Natural killer cell treated with Interleukin-12 subunit alpha and Interleukin-12 subunit beta and Interleukin-15 and Interleukin-18, amount 100 ng/mL, for 72 hours (primary cell): ENCODE results near the gene SNCG. TPM values are rescaled to one million over a fixed set of nuclear protein-coding genes. Genes with fewer than 3 reads are reported as not detected.

Experiments
- ATAC-seq, 2 donors: fragments of 150-1000 bp; cut with Tn5 transposase in 1 of 2; sonication (Bioruptor Pico), chemical (Tn5 transposase) in 1 of 2; 2 replicates each; pipeline ENCODE4 v1.10.0; 2021
- DNase-seq: peaks from one replicate; pipeline ENCODE4 v3.0.0; 2022; ENCODE audit warnings: low spot score
- H3K27ac Mint-ChIP-seq, 2 donors: 1 replicate in 1 of 2; 2 replicates in 1 of 2; pipeline ENCODE4 v1.8.0; 2022; ENCODE audit warnings: mixed read lengths in 2 of 2, mild to moderate bottlenecking in 1 of 2, moderate library complexity in 1 of 2
- H3K27me3 Mint-ChIP-seq, 2 donors: 1 replicate in 1 of 2; 2 replicates in 1 of 2; pipeline ENCODE4 v1.8.0; 2022; ENCODE audit warnings: mixed read lengths in 2 of 2
- H3K36me3 Mint-ChIP-seq: one replicate; pipeline ENCODE4 v1.8.0; 2022; ENCODE audit warnings: mixed read lengths
- H3K4me1 Mint-ChIP-seq, 2 donors: 1 replicate in 1 of 2; 2 replicates in 1 of 2; pipeline ENCODE4 v1.8.0; 2022; ENCODE audit warnings: low read depth in 2 of 2, mixed read lengths in 2 of 2, mild to moderate bottlenecking in 1 of 2
- H3K4me3 Mint-ChIP-seq: one replicate; pipeline ENCODE4 v1.8.0; 2022; ENCODE audit warnings: mixed read lengths
- H3K9me3 Mint-ChIP-seq: 2 replicates; pipeline ENCODE4 v1.8.0; 2022; ENCODE audit warnings: mixed read lengths
- total RNA-seq, 2 donors: library from RNA; stranded (reverse); gene quantifications; one replicate each; pipeline ENCODE4 v1.2.3, GENCODE V29; 2022

The SNCG gene
- total RNA-seq, 2 donors from 2014 or later: not detected

DNA sequence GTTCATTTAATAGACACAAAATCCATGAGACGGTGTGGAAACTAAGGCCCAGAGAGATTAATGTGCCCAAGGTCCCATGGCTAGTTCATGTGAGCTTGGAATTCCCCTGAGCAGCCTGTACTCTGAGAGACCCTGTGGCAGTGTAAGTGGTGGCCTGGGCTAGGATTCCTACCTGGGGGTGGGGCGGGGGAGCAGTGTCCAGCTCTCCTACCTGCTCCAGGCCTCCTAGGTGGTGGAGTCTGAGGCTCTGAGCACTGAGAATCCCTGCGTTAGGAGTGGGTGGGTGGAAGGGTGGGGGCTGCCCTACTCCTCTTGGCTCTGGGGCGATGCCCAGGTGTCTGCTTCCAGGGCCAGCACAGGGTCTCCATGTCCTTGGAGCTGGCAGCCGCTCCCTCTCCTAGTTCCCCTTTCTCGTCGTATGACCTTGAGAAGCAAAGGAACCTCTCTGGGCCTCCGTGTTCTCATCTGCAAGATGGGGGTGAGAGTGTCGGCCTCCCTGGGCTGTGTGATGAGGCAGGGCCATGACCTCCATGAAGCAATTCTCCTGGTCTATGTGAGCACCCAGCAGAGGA, 2.5 kb downstream of the SNCG start:
- peaks cover 0 to 6% of the 10 kb centered on the region in 2 donors for H3K27me3 Mint-ChIP-seq
- no peaks in the 10 kb centered on the region for H3K36me3 Mint-ChIP-seq
- ATAC-seq (no peak), DNase-seq (no peak)
- H3K4me1 Mint-ChIP-seq: peaks cover 0 to 4% of the 10 kb centered on the region in 2 donors
- H3K9me3 Mint-ChIP-seq: no peaks in the 10 kb centered on the region
- H3K27ac Mint-ChIP-seq: no peak overlapping the region
- no peak overlapping the region for H3K4me3 Mint-ChIP-seq

DNA sequence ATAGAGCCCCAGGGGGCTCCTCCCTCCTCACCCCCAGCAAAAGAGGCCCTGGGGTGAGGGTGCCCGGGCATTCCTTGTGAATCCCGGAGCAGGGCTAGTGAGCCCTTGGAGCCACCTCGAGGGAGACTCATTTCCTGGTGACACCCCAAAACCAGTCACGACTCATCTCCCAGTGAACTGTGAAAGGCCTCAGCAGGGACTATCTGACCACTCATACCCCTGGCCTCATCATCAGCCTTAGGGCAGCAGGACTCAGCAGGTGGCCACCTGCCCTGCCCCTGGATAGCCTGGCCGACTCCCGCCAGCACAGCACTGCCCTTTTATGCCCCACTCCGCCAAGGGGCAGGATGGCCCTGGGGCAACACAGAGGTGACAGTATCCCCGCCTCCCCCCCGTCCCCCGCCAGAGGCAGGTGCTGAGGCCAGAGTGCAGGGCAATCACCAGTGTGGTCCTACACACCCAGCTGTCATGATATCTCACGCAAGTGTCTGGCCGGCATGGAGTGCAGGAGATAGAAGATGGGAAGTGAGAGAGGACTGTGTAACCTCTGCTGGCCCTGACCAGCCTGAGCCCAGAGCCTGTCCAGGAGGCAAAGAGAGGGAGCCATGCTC, 3.2 kb downstream of the SNCG start:
- Mint-ChIP-seq H3K4me1 (peaks cover 0 to 9% of the 10 kb centered on the region in 2 donors), H3K36me3 (no peaks in the 10 kb centered on the region), H3K27ac (no peak overlapping the region), H3K27me3 (peaks cover 0 to 9% of the 10 kb centered on the region in 2 donors), H3K4me3 (no peak overlapping the region), H3K9me3 (no peaks in the 10 kb centered on the region)
- no peak for ATAC-seq
- DNase-seq: peak; percentile 48

DNA sequence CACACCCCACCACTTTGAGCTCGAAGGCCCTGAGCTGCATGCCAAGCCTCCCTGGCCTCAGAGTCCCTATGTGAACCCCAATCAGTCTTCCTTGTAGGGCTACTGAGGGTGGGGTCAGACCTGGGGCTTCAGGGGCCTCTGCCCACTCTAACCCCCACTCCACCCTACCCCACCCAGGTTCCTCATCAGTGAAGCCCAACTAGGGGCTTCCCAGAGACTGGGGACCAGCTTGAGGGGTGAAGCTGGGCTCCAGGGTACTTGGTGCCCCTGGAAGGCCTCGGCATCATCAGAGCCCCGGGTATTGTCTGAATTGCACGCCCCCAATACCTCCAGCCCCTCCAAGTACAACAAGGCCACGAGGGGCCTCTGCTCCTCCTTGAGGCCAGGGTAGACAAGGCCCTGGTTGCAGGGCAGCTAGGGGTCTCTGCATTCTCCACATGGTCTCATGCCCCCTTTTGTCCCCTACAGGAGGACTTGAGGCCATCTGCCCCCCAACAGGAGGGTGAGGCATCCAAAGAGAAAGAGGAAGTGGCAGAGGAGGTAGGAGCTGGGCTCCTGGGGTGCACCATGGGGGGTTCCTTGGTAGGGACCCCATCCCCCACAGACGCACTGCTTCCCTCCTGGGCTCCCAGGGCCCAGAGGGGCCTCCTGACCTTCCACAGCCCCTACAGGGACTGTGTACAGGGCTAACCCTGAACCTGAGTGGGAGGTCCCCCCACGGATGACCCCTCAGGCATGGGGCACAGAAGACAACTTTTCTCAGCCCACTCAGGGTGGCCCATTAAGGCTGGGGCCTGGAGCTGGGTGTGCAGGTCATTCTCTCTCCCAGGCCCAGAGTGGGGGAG, 4.0 kb downstream of the SNCG start:
- DNase-seq (peak; percentile 34), ATAC-seq (no peak)
- H3K4me1 Mint-ChIP-seq: peaks cover 0 to 10% of the 10 kb centered on the region in 2 donors
- no peak overlapping the region for H3K27ac Mint-ChIP-seq
- no peaks in the 10 kb centered on the region for H3K36me3 Mint-ChIP-seq
- no peaks in the 10 kb centered on the region for H3K9me3 Mint-ChIP-seq
- H3K4me3 Mint-ChIP-seq: no peak overlapping the region
- H3K27me3 Mint-ChIP-seq: peaks cover 0 to 10% of the 10 kb centered on the region in 2 donors

DNA sequence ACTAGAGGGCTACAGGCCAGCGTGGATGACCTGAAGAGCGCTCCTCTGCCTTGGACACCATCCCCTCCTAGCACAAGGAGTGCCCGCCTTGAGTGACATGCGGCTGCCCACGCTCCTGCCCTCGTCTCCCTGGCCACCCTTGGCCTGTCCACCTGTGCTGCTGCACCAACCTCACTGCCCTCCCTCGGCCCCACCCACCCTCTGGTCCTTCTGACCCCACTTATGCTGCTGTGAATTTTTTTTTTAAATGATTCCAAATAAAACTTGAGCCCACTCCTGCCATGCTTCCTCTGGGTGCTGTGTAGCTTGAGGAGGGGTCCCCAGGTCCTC, 4.5 kb downstream of the SNCG start:
- H3K27ac Mint-ChIP-seq: no peak overlapping the region
- DNase-seq (no peak), ATAC-seq (no peak)
- no peaks in the 10 kb centered on the region for H3K9me3 Mint-ChIP-seq
- no peaks in the 10 kb centered on the region for H3K36me3 Mint-ChIP-seq
- peaks cover 0 to 10% of the 10 kb centered on the region in 2 donors for H3K4me1 Mint-ChIP-seq
- no peak overlapping the region for H3K4me3 Mint-ChIP-seq
- peaks cover 0 to 10% of the 10 kb centered on the region in 2 donors for H3K27me3 Mint-ChIP-seq

DNA sequence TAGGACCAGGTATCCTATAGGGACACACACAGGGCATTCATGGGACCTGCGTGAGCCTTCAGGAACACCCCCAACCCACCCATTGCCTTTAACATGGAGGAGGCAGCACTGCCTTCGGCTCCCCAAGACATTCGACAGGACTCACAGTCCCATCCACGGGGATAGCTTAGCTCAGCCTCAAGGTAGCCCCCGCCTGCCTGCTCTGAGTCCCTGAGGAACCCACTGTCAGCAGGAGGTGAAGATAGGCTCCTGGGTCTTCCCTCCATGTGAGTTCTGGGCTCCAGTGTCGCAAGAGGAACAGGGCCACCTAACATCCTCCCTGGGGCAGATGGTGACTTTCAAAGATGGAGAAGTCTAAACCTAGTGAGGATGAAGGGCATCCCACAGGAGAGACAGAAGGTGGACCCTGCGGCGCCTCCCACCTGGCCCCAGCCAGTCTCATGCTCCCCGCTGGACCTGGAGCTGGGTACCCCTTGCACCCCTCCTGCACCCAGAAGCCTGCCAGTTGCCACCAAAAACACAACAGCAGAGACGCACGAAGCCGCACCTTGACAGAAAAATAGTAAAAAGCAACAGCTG, 5.0 kb downstream of the SNCG start:
- peaks cover 0 to 10% of the 10 kb centered on the region in 2 donors for H3K27me3 Mint-ChIP-seq
- H3K27ac Mint-ChIP-seq: no peak overlapping the region
- ATAC-seq: no peak
- DNase-seq: no peak
- no peaks in the 10 kb centered on the region for H3K9me3 Mint-ChIP-seq
- H3K36me3 Mint-ChIP-seq: no peaks in the 10 kb centered on the region
- no peak overlapping the region for H3K4me3 Mint-ChIP-seq
- peaks cover 0 to 10% of the 10 kb centered on the region in 2 donors for H3K4me1 Mint-ChIP-seq

DNA sequence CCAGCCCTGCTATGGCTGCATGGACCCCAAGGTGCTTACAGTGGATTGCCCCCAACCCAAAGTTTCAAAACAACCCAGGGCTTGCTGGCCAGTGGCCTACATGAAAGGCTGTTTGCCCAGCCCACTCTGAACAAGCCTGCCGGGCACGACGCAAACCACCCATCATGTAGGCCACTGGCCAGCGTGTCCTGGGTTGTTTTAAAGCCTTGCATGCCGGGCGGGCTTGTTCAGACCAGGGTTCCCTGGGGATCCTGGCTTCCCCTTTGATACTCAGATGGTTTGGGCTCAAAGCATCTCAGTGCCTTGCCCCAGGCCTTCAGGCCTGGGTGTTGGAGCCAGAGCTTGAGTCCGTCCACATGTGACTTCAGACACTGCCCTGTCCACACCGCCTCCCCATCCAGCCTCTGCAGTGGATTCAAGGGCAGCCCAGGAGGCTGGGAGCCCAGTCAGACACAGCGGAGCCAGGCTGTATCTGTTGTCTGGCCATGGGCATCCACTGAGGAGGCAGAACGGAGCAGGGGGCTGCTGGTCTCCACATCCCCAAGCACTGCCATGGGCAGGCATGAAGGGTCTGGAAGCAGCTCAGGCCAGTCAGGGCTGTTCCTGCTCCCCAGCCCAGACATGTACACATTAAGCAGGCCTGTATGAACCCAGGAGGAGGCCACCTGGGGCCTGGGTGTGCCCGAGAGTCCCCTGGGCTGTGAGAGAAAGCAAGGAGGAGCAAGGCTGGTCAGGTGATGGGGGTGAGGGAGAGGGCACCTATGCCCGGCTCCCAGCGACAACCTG, 5.9 kb downstream of the SNCG start:
- Mint-ChIP-seq H3K36me3 (no peaks in the 10 kb centered on the region), H3K9me3 (no peaks in the 10 kb centered on the region), H3K4me1 (peaks cover 0 to 10% of the 10 kb centered on the region in 2 donors), H3K4me3 (no peak overlapping the region), H3K27me3 (peaks cover 0 to 10% of the 10 kb centered on the region in 2 donors), H3K27ac (no peak overlapping the region)
- no peak for DNase-seq
- no peak for ATAC-seq

DNA sequence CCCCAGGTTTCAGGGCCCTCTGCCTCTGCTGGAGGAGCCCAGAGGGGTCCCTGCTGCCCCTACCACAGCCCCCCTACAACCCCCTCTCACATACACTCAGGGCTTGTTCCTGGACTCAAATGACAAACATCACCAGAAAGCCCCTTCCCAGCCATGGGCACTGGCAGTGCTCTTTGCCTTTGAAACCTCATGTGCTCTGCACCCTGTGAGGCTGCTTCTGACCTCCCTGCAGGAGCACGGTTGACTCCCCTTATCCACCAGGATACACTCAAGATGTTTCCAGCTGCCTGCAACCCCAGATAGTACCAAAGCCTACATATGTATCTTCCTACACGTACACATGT, 6.4 kb downstream of the SNCG start:
- H3K4me1 Mint-ChIP-seq: peaks cover 0 to 10% of the 10 kb centered on the region in 2 donors

DNA sequence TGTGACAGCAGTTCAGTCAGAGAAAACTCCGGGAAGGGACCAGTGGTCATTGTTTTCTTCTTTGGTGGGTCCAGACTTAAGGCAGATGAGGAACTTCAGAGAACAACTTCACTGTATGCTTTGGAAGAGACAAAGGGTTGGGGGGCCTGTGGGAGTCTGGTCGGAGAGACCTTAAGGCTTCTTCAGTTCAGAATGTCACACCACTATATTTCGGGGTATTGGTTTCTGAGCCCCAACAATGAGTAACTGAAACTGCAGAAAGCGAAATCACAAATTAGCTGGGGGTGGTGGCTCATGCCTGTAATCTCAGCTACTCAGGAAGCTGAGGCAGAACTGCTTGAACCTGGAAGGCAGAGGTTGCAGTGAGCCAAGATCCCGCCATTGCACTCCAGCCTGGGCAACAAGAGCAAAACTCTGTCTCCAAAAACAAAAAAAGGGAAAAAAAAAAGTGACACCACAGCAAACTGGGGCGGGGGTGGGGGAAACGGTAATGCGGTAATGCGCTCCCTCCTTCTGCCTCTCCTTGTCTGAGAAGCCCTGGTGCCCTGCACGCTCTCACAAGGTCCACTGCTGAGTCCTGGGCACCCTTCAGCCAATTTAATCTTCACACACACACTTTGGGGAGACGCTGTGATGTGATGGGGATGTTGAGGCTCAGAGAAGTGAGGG, 7.7 kb downstream of the SNCG start:
- H3K4me1 Mint-ChIP-seq: peaks cover 0 to 10% of the 10 kb centered on the region in 2 donors
- no peaks in the 10 kb centered on the region for H3K36me3 Mint-ChIP-seq
- H3K4me3 Mint-ChIP-seq: no peak overlapping the region
- H3K27ac Mint-ChIP-seq: peak overlapping the region in 1 of 2 donors; percentile 38
- H3K9me3 Mint-ChIP-seq: no peaks in the 10 kb centered on the region
- ATAC-seq (no peak), DNase-seq (peak; percentile 48)
- H3K27me3 Mint-ChIP-seq: peaks cover 0 to 10% of the 10 kb centered on the region in 2 donors

More for the DNA sequence above, 6.4 kb downstream of the SNCG start:
- H3K27me3 Mint-ChIP-seq: peaks cover 0 to 10% of the 10 kb centered on the region in 2 donors
- no peak overlapping the region for H3K27ac Mint-ChIP-seq
- no peak overlapping the region for H3K4me3 Mint-ChIP-seq
- DNase-seq (no peak), ATAC-seq (no peak)
- H3K36me3 Mint-ChIP-seq: no peaks in the 10 kb centered on the region
- H3K9me3 Mint-ChIP-seq: no peaks in the 10 kb centered on the region

DNA sequence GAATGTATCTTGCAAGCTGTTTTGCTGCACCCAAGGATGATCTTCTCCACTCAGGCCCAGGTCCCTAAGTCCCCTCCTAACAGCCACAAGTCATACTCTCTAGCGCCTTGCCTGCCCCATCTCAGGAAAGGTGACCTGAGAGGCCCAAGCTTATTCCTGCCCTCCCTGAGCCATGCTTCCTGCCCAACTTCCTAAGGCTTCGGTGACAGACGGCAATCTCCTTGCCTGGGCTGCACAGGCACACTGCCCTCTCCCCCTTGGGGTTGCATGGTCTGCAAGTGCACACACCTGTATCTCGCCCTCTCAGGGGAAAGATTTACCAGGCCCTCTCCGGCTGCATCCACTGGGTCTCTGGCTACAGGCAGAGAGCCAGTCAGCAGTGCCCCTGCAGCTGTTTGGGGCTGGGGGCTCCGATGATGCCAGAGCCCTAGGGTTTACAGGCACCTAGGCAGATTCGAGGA, 9.1 kb downstream of the SNCG start:
- Mint-ChIP-seq H3K4me3 (no peak overlapping the region), H3K9me3 (no peaks in the 10 kb centered on the region)
- DNase-seq: peak; percentile 51

DNA sequence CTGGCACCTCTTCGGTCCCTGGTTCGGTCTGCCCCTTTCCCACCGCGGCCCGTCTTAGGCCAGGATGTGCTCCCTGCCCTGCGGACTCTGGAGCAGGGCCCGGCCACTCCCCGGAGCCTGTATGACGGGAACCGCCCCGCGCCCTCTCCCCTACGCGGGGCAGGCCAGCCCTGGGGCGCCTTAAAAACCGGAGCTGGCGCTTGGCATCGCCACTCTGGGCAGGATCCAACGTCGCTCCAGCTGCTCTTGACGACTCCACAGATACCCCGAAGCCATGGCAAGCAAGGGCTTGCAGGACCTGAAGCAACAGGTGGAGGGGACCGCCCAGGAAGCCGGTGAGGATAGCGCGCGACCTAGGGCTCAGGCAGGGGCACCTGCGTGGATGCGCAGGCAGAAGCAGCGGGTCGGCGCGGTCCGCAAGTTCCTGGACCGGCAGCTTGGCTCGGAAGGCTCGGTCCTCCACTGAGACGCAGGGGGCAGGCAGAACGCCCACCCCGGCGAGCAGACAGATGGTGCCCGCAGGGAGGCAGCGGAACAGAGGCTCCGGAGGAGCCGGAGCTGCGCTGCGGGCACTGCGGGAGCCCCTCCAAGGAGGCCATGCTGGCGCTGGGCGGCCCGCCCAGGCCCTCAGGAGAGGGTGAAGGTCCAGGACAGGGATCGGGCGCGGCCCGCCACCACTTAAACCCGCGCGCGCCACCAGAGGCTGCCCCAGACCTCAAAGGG, 10.0 kb downstream of the SNCG start, which contains the start of gene ADIRF:
Gene ADIRF, plus strand, starts transcription at position 212 of the 723 bp plus-strand sequence. Its CDS starts 63 bp downstream, at position 275.
- Mint-ChIP-seq H3K27ac (no peak within 1 kb of the TSS), H3K4me1 (peaks cover 12 to 22% of the 10 kb centered on the region in 2 donors), H3K4me3 (no peak within 1 kb of the TSS), H3K9me3 (no peaks in the 10 kb centered on the region), H3K27me3 (peaks cover 8 to 16% of the 10 kb centered on the region in 2 donors), H3K36me3 (no peaks in the 10 kb centered on the region)
- peak; percentile 52 for DNase-seq
- no peak for ATAC-seq

More for the DNA sequence above, 9.1 kb downstream of the SNCG start:
- Mint-ChIP-seq H3K4me1 (peaks cover 8 to 17% of the 10 kb centered on the region in 2 donors), H3K36me3 (no peaks in the 10 kb centered on the region), H3K27me3 (peaks cover 2 to 10% of the 10 kb centered on the region in 2 donors), H3K27ac (no peak overlapping the region)
- no peak for ATAC-seq

DNA sequence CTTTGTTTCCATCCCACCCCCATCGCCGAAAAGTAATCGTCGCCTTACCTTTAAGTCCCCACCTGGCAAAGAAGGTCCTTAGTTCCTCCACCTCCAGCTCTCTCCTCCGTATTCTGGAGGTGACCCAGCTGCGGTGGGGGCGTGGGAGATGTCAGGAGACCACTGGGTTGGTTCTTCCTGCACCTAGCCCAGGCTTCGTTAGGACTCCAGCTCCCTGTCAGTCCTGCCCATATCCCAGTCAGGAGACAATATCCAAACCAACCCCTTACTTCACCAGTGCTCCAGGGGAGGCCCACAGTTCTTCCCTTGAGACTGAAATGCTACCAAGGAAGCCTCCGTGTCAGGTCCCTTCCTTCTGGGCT, 10.6 kb downstream of the SNCG start:
- Mint-ChIP-seq H3K27me3 (peaks cover 8 to 16% of the 10 kb centered on the region in 2 donors), H3K36me3 (no peaks in the 10 kb centered on the region), H3K4me3 (no peak overlapping the region), H3K9me3 (no peaks in the 10 kb centered on the region), H3K27ac (no peak overlapping the region), H3K4me1 (peaks cover 12 to 22% of the 10 kb centered on the region in 2 donors)
- ATAC-seq: no peak
- no peak for DNase-seq

DNA sequence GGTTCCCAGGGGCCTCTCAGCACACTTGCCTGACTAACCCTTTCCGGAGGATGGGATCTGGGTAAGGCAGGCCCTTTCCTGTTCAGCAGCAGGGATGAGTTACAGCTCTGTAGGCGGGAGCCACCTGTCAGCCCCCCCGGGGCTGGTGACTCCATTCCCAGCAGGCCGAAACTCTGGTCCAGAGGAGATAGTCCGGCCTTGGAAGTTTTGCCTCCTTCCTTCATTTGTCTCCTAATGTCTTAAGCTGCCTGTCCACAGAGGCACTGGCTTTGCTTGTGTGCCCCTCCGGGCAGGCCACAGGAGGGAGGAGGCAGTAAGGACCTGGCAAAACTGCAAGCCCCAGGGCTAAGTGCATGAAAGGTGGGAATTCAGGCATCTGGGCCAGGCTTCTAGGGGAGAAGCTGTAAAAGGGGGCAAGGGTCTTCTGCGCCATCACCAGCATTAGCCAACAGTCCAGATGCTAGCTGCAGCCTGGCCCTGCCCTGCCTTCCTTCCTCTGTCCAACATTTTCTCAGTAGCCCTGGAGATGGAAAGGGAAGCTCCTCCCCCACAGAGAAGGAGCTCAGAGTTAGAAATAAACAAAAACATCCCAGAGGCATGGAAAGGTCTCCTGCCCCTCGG, 11.1 kb downstream of the SNCG start:
- DNase-seq: no peak
- no peaks in the 10 kb centered on the region for H3K9me3 Mint-ChIP-seq
- peaks cover 8 to 20% of the 10 kb centered on the region in 2 donors for H3K27me3 Mint-ChIP-seq
- ATAC-seq: no peak
- peaks cover 12 to 22% of the 10 kb centered on the region in 2 donors for H3K4me1 Mint-ChIP-seq
- H3K4me3 Mint-ChIP-seq: peak overlapping the region; percentile 27
- H3K36me3 Mint-ChIP-seq: no peaks in the 10 kb centered on the region
- no peak overlapping the region for H3K27ac Mint-ChIP-seq
